GM12878 (cell line): Measurements from ENCODE around the gene NHERF2. TPM values are rescaled to one million over a fixed set of nuclear protein-coding genes. Genes with fewer than 3 reads are reported as not detected.

Experiments
- polyA plus RNA-seq, 11 experiments: library from polyadenylated mRNA; depleted of rRNA in 4 of 11; unstranded in 6 of 11; stranded (reverse) in 5 of 11; fragments of >200 nt; fragmentation: Nextera tagmentation in 4 of 11; fragmentation: Illumina TruSeq in 1 of 11; extraction: Ambion mirVana in 4 of 11; extraction: Trizol in 1 of 11; gene quantifications; 1 replicate in 1 of 11; 2 replicates in 10 of 11; pipeline versions ENCODE4 v1.2.1 to v1.2.3, GENCODE V29; 2011 to 2016; ENCODE audit warnings: inconsistent platforms in 2 of 11, missing spikeins in 2 of 11, low read depth in 1 of 11
- small RNA-seq: library from RNA; depleted of rRNA; stranded (forward); fragments of <200 nt; gene quantifications from one replicate; pipeline ENCODE3, GENCODE V24; 2014
- total RNA-seq, 4 experiments: library from RNA; depleted of rRNA in 3 of 4; stranded (reverse); fragments of >200 nt in 3 of 4; fragmentation: Illumina TruSeq in 1 of 4; extraction: Trizol in 1 of 4; gene quantifications; 2 replicates each; pipeline versions ENCODE4 v1.2.1 to v1.2.3, GENCODE V29; 2013 to 2021

The NHERF2 gene
- total and polyA plus RNA-seq, 10 of the 15 experiments (the other 5 are each of a cell fraction or from before 2014, with no cell fraction given) = 0.05 to 0.31 (median 0.08) TPM; not detected in 4

Small RNA genes lying within 50 kb of the gene (small RNA-seq; reads per million reads assigned to genes)
- not detected for gene RN7SL219P

Other genes with a start within 250 kb of the NHERF2 start
Only the 7 nearest of the 31 such genes appear.
- 0.33 and 0.34 TPM in 2 replicates for gene NOXO1, start 45.4 kb upstream of the NHERF2 start, total RNA-seq (2014; rRNA removed)
- not detected in 2 replicates for gene NOXO1, start 45.4 kb upstream of the NHERF2 start, total RNA-seq (2014; rRNA removed; fragmentation: Illumina TruSeq; extraction: Trizol)
- 0.26 and 0.40 TPM in 2 replicates for gene NOXO1, start 45.4 kb upstream of the NHERF2 start, total RNA-seq (2021)
- gene NOXO1, start 45.4 kb upstream of the NHERF2 start, polyA plus RNA-seq (2011; rRNA removed) = 0.14 and 0.26 TPM in 2 replicates
- 0.09 TPM in 1 of 2 replicates, not detected in the other for gene NOXO1, start 45.4 kb upstream of the NHERF2 start, polyA plus RNA-seq (2014; fragmentation: Illumina TruSeq; extraction: Trizol)
- not detected for gene NOXO1, start 45.4 kb upstream of the NHERF2 start, polyA plus RNA-seq (2014; fragmentation: Nextera tagmentation; extraction: Ambion mirVana)
- 0.46 and 0.76 TPM in 2 replicates for gene NOXO1, start 45.4 kb upstream of the NHERF2 start, polyA plus RNA-seq (2014; rRNA removed)
- under 1 TPM in 1 of 2 experiments, not detected in 1; 0.14 TPM for gene NOXO1, start 45.4 kb upstream of the NHERF2 start, polyA plus RNA-seq (2016; fragmentation: Nextera tagmentation; extraction: Ambion mirVana)
- gene GFER, start 42.7 kb upstream of the NHERF2 start, total RNA-seq (2014; rRNA removed) = 36.6 and 38.2 TPM in 2 replicates
- gene GFER, start 42.7 kb upstream of the NHERF2 start, total RNA-seq (2014; rRNA removed; fragmentation: Illumina TruSeq; extraction: Trizol) = 19.8 and 20.7 TPM in 2 replicates
- gene GFER, start 42.7 kb upstream of the NHERF2 start, total RNA-seq (2021) = 46.2 and 46.7 TPM in 2 replicates
- gene GFER, start 42.7 kb upstream of the NHERF2 start, polyA plus RNA-seq (2011; rRNA removed) = 13.7 and 24.3 TPM in 2 replicates
- gene GFER, start 42.7 kb upstream of the NHERF2 start, polyA plus RNA-seq (2014; fragmentation: Illumina TruSeq; extraction: Trizol) = 4.8 and 19.7 TPM in 2 replicates
- 1 to 10 TPM; 2.4 to 9.2 TPM for gene GFER, start 42.7 kb upstream of the NHERF2 start, polyA plus RNA-seq (2014; fragmentation: Nextera tagmentation; extraction: Ambion mirVana)
- gene GFER, start 42.7 kb upstream of the NHERF2 start, polyA plus RNA-seq (2014; rRNA removed) = 46.4 and 62.0 TPM in 2 replicates
- gene GFER, start 42.7 kb upstream of the NHERF2 start, polyA plus RNA-seq (2016; fragmentation: Nextera tagmentation; extraction: Ambion mirVana) = 10 to 100 TPM; 55.8 to 57.7 TPM
- 14.8 and 18.1 TPM in 2 replicates for gene SYNGR3, start 36.9 kb upstream of the NHERF2 start, total RNA-seq (2014; rRNA removed)
- 5.9 and 6.0 TPM in 2 replicates for gene SYNGR3, start 36.9 kb upstream of the NHERF2 start, total RNA-seq (2014; rRNA removed; fragmentation: Illumina TruSeq; extraction: Trizol)
- gene SYNGR3, start 36.9 kb upstream of the NHERF2 start, total RNA-seq (2021) = 14.1 and 16.4 TPM in 2 replicates
- gene SYNGR3, start 36.9 kb upstream of the NHERF2 start, polyA plus RNA-seq (2011; rRNA removed) = 7.4 and 10.5 TPM in 2 replicates
- gene SYNGR3, start 36.9 kb upstream of the NHERF2 start, polyA plus RNA-seq (2014; fragmentation: Illumina TruSeq; extraction: Trizol) = 3.4 and 7.2 TPM in 2 replicates
- 1 to 10 TPM; 1.2 to 2.0 TPM for gene SYNGR3, start 36.9 kb upstream of the NHERF2 start, polyA plus RNA-seq (2014; fragmentation: Nextera tagmentation; extraction: Ambion mirVana)
- gene SYNGR3, start 36.9 kb upstream of the NHERF2 start, polyA plus RNA-seq (2014; rRNA removed) = 13.8 and 13.9 TPM in 2 replicates
- 1 to 10 TPM; 3.5 to 5.6 TPM for gene SYNGR3, start 36.9 kb upstream of the NHERF2 start, polyA plus RNA-seq (2016; fragmentation: Nextera tagmentation; extraction: Ambion mirVana)
- 14.7 and 20.6 TPM in 2 replicates for gene ZNF598, start 17.1 kb upstream of the NHERF2 start, total RNA-seq (2014; rRNA removed)
- 11.0 and 14.4 TPM in 2 replicates for gene ZNF598, start 17.1 kb upstream of the NHERF2 start, total RNA-seq (2014; rRNA removed; fragmentation: Illumina TruSeq; extraction: Trizol)
- 71.3 and 74.0 TPM in 2 replicates for gene ZNF598, start 17.1 kb upstream of the NHERF2 start, total RNA-seq (2021)
- 4.7 and 12.7 TPM in 2 replicates for gene ZNF598, start 17.1 kb upstream of the NHERF2 start, polyA plus RNA-seq (2011; rRNA removed)
- gene ZNF598, start 17.1 kb upstream of the NHERF2 start, polyA plus RNA-seq (2014; fragmentation: Illumina TruSeq; extraction: Trizol) = 5.8 and 14.4 TPM in 2 replicates
- gene ZNF598, start 17.1 kb upstream of the NHERF2 start, polyA plus RNA-seq (2014; fragmentation: Nextera tagmentation; extraction: Ambion mirVana) = under 1 TPM; 0.08 to 0.84 TPM
- 53.8 and 70.0 TPM in 2 replicates for gene ZNF598, start 17.1 kb upstream of the NHERF2 start, polyA plus RNA-seq (2014; rRNA removed)
- 10 to 100 TPM in 1 of 2 experiments, 1 to 10 TPM in 1; 8.0 to 19.4 TPM for gene ZNF598, start 17.1 kb upstream of the NHERF2 start, polyA plus RNA-seq (2016; fragmentation: Nextera tagmentation; extraction: Ambion mirVana)
- gene NPW, start 7.1 kb upstream of the NHERF2 start, total RNA-seq (2014; rRNA removed) = 0.23 and 0.33 TPM in 2 replicates
- 0.67 TPM in 1 of 2 replicates, not detected in the other for gene NPW, start 7.1 kb upstream of the NHERF2 start, total RNA-seq (2014; rRNA removed; fragmentation: Illumina TruSeq; extraction: Trizol)
- 0.85 and 1.3 TPM in 2 replicates for gene NPW, start 7.1 kb upstream of the NHERF2 start, total RNA-seq (2021)
- not detected in 2 replicates for gene NPW, start 7.1 kb upstream of the NHERF2 start, polyA plus RNA-seq (2011; rRNA removed)
- not detected in 2 replicates for gene NPW, start 7.1 kb upstream of the NHERF2 start, polyA plus RNA-seq (2014; fragmentation: Illumina TruSeq; extraction: Trizol)
- not detected for gene NPW, start 7.1 kb upstream of the NHERF2 start, polyA plus RNA-seq (2014; fragmentation: Nextera tagmentation; extraction: Ambion mirVana)
- 0.24 TPM in 1 of 2 replicates, not detected in the other for gene NPW, start 7.1 kb upstream of the NHERF2 start, polyA plus RNA-seq (2014; rRNA removed)
- 1 to 10 TPM; 1.4 to 2.5 TPM for gene NPW, start 7.1 kb upstream of the NHERF2 start, polyA plus RNA-seq (2016; fragmentation: Nextera tagmentation; extraction: Ambion mirVana)
- 50.1 and 54.7 TPM in 2 replicates for gene NTHL1, start 20.9 kb downstream of the NHERF2 start, total RNA-seq (2014; rRNA removed)
- 16.4 and 17.2 TPM in 2 replicates for gene NTHL1, start 20.9 kb downstream of the NHERF2 start, total RNA-seq (2014; rRNA removed; fragmentation: Illumina TruSeq; extraction: Trizol)
- 41.3 and 48.4 TPM in 2 replicates for gene NTHL1, start 20.9 kb downstream of the NHERF2 start, total RNA-seq (2021)
- gene NTHL1, start 20.9 kb downstream of the NHERF2 start, polyA plus RNA-seq (2011; rRNA removed) = 11.8 and 32.9 TPM in 2 replicates
- gene NTHL1, start 20.9 kb downstream of the NHERF2 start, polyA plus RNA-seq (2014; fragmentation: Illumina TruSeq; extraction: Trizol) = 0.19 and 8.1 TPM in 2 replicates
- 1 to 10 TPM in 1 of 2 experiments, under 1 TPM in 1; 0.85 to 9.2 TPM for gene NTHL1, start 20.9 kb downstream of the NHERF2 start, polyA plus RNA-seq (2014; fragmentation: Nextera tagmentation; extraction: Ambion mirVana)
- 46.9 and 49.0 TPM in 2 replicates for gene NTHL1, start 20.9 kb downstream of the NHERF2 start, polyA plus RNA-seq (2014; rRNA removed)
- gene NTHL1, start 20.9 kb downstream of the NHERF2 start, polyA plus RNA-seq (2016; fragmentation: Nextera tagmentation; extraction: Ambion mirVana) = 10 to 100 TPM; 45.1 to 53.8 TPM
- gene TSC2, start 21.1 kb downstream of the NHERF2 start, total RNA-seq (2014; rRNA removed) = 15.9 and 20.4 TPM in 2 replicates
- 9.7 and 10.9 TPM in 2 replicates for gene TSC2, start 21.1 kb downstream of the NHERF2 start, total RNA-seq (2014; rRNA removed; fragmentation: Illumina TruSeq; extraction: Trizol)
- 61.5 and 77.0 TPM in 2 replicates for gene TSC2, start 21.1 kb downstream of the NHERF2 start, total RNA-seq (2021)
- gene TSC2, start 21.1 kb downstream of the NHERF2 start, polyA plus RNA-seq (2011; rRNA removed) = 10.1 and 18.0 TPM in 2 replicates
- gene TSC2, start 21.1 kb downstream of the NHERF2 start, polyA plus RNA-seq (2014; fragmentation: Illumina TruSeq; extraction: Trizol) = 4.9 and 22.7 TPM in 2 replicates
- gene TSC2, start 21.1 kb downstream of the NHERF2 start, polyA plus RNA-seq (2014; fragmentation: Nextera tagmentation; extraction: Ambion mirVana) = 1 to 10 TPM; 1.6 to 3.9 TPM
- 31.3 and 48.1 TPM in 2 replicates for gene TSC2, start 21.1 kb downstream of the NHERF2 start, polyA plus RNA-seq (2014; rRNA removed)
- gene TSC2, start 21.1 kb downstream of the NHERF2 start, polyA plus RNA-seq (2016; fragmentation: Nextera tagmentation; extraction: Ambion mirVana) = 10 to 100 TPM; 36.1 to 43.6 TPM